Activated CD8-positive, alpha-beta memory T cell treated with anti-CD3 and anti-CD28 coated beads, Interleukin-2, amount 50 U/mL, for 1 hour (primary cell): ENCODE data around the gene ARHGEF7.

Source experiments
- DNase-seq: peaks from one replicate; pipeline ENCODE4 v3.0.0-alpha.2; 2020; ENCODE audit errors: extremely low read depth

Gene ARHGEF7

GRCh38 chr13:111225166-111225565, 110.1 kb downstream of the ARHGEF7 start:
- no peak for DNase-seq

- no peak for DNase-seq
Observed at GRCh38 chr13:111225810-111226546, 110.9 kb downstream of the ARHGEF7 start.

GRCh38 chr13:111227405-111227804, 112.3 kb downstream of the ARHGEF7 start:
- DNase-seq = no peak

GRCh38 chr13:111228262-111229144, 113.4 kb downstream of the ARHGEF7 start:
- no peak for DNase-seq

GRCh38 chr13:111230385-111230930, 115.3 kb downstream of the ARHGEF7 start:
- no peak for DNase-seq

- DNase-seq = no peak
Observed at GRCh38 chr13:111232191-111232590, 117.1 kb downstream of the ARHGEF7 start.

- DNase-seq = no peak
Observed at GRCh38 chr13:111233080-111233479, 118.0 kb downstream of the ARHGEF7 start.

- no peak for DNase-seq
Observed at GRCh38 chr13:111239764-111240670, 124.9 kb downstream of the ARHGEF7 start.

- no peak for DNase-seq
Observed at GRCh38 chr13:111241006-111241755, 126.1 kb downstream of the ARHGEF7 start.

GRCh38 chr13:111241862-111242261, 126.8 kb downstream of the ARHGEF7 start:
- DNase-seq = no peak

GRCh38 chr13:111242585-111242984, 127.5 kb downstream of the ARHGEF7 start:
- no peak for DNase-seq

- no peak for DNase-seq
Observed at GRCh38 chr13:111243981-111244380, 128.9 kb downstream of the ARHGEF7 start.

GRCh38 chr13:111245576-111246384, 130.7 kb downstream of the ARHGEF7 start:
- DNase-seq = no peak

- DNase-seq = no peak
Observed at GRCh38 chr13:111247552-111247951, 132.4 kb downstream of the ARHGEF7 start.

- DNase-seq = no peak
Observed at GRCh38 chr13:111248822-111249221, 133.7 kb downstream of the ARHGEF7 start.

- no peak for DNase-seq
Observed at GRCh38 chr13:111249637-111250360, 134.7 kb downstream of the ARHGEF7 start.

GRCh38 chr13:111251646-111252445, 136.7 kb downstream of the ARHGEF7 start:
- DNase-seq = no peak
